HG03139 (cell line): Measurements from ENCODE around the gene LETM1.

Source experiments
- ATAC-seq: cut with Tn5 transposase; IDR thresholded peaks from one replicate; pipeline ENCODE4 v1.9.1; 2021; ENCODE audit not compliant: unreplicated experiment

LETM1 gene

DNA sequence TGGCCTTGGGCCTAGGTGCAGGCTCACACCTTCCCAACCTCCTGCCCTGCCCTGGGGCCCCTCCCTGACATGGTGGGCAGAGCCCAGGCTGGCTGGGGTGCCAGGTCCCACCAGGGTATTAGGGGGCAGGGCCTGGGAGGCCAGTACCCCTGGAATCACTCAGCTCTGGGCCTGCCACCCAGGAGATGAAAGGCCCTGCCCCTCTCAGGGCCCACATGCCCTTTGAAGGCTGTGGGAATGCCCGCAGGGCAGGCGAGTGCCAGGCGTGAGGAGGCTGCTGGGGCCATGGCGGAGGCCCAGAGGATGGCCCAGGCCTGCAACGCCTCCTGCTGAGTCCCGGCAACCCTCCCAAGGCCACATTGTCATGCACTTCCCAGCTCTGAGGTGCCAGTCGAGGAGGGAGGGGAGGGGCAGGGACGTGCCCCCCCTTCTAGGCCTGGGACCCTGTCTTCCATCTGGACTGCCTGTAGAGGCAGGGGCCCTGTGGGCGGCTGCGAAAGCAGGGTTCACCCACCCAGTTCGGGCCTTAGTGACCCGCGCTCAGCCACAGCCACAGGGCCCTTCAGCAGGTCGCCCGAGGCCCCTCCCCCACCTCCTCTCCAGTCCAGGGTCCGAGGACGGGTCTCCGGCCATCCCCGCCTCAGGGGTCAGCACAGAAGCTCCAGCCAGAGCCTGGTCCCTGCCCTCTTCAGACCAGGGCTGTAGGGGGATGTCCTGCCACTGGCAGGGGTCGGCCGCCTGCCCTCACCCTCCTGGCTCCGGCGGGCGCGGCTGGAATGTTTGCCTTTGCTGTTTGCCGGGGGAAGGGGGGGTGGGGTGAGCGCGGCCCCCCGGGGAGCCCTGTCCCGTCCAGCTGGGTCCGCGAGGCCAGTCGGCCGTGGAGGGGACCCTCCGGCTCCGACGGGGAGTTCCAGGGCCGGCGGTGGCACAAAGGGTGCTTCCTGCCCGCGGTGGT lies 89.6 kb downstream of the LETM1 start:
- ATAC-seq: no peak

DNA sequence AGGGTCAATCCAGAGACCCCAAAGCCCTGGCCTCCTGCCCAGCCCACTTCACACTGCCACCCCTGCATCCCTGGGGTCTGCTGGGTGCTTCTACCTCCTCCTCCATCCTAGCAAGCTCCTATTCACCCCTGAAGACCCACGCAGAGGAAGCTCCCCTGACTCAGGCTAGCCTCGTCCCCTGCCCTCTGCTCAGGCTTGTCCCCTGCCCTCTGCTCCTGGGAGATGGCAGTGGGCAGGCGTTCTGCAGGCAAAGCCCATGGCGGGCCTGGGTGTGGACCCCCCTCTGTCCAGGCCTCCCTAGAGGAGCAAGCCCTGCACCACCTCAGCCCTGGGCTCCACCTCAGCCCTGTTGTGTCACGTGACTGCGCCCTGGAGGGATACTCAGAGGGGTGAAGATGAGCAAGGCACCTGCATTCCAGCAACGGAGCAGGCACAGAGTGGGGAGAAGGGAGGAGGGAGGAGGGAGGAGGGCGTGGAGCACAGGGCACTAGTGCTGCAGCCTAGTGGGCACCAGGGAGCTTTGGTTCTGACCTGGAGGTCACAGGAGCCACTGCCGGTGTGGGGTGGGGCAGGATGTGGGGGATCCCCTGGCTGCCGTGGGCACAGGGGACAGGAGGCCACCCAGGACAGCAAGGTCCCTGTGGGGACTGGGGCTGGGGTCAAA lies 90.4 kb downstream of the LETM1 start:
- ATAC-seq: no peak

DNA sequence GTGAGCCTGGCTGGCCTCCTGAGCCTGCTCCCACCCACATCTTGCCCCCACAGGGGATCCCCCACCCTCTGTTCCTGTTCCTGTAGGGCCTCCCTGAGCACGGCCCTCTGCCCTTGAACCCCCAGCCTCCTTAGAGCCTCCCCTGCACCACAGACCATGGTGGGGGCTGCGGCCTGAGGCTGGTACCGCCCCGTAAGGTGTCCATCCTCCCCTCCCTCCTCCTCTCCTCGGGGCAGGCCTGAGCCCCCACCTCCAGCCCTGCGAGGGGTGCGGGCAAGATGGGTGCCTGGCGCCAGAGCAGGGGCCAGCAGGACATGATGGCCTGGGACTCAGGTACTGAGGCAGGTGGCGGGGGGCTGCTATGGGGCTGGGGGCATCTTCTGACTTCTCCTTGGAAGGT lies 91.3 kb downstream of the LETM1 start:
- ATAC-seq: no peak

DNA sequence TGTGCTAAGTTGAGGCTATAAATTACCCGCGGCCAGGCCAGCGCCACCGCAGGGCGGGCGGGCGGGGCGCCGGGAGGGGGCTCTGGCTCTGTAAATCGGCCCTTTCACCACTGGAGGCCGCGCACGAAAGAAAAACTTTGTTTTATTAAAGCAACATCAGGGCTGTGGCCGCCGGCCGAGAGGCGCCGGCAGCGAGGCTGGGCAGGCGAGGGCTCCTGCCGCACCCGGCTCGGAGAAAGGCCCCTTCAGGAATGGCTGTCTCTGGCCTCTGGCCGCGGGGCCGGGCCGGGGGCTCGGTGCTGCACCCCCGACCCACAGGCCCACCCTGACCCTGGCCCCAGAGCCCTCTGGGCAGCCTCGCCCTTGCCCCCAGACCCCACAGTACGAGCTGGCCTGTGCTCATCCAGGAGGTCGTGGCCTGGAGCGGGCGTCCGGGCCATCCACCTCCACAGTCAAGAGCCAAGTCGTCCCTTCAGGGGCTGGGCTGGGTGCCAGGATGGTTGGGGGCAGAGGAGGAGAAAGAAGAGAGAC lies 92.3 kb downstream of the LETM1 start:
- ATAC-seq: no peak

DNA sequence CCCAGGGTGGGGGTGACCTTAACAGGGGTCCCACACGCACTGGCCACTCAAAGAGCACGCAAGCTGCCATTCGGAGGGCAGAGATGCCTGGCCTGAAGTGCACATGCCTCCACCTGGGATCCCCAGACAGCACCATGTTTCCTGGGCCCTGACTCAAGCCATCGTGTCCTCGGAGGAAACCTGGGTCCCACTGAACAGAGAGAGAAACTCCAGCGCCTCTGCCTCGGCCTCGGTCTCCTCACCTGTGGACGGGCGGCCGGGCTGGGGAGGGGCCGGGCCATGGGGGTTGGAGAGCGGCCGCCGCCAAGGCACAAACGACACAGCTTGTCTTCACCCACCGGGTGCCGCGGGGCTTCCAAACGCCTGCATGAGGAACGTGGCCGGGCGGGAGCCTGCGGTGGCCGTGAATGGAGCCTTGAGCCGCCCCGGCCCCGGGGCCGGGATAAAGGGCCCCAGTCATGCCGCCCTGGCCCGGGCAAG lies 92.8 kb downstream of the LETM1 start:
- ATAC-seq: no peak

DNA sequence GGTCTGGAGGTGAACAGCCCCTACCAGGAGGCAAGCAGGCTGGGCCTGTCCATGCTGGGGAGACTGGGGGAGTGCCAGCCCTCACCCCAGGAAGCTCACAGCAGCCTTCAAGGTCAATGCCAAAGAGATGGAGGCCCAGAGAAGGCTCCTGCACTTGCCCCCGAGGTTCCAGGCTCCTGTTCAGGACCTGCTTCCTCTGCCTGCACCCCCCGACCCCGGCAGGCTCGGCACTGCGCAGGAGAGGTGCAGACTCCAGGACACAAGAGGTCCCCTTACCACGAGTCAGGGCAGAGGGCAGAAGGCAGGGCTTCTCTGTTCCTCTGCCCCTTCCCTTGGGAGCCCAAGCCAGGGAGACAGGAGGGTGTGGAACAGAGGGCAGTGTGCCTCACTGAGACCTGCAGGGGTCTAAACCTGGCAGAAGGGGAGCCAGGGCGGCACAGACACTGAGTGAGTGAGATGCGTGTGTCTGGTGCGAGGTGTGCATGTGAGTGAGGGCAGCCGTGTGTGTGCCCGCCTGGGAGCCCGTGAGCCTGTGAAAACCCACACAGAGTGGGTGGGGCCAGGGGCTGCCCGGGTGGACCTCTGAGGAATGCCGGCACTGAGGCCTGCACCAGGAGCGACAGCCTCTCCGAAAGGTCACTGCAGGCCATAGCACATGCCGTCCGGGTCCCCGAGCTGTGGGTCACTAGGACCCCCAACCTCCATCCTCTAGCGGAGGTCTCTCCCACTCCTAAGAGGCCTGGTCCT lies 93.5 kb downstream of the LETM1 start:
- no peak for ATAC-seq
